Measurements from ENCODE around the gene HOXA7. TPM values are rescaled to one million over a fixed set of nuclear protein-coding genes. Genes with fewer than 3 reads are reported as not detected.

The HOXA7 gene
- total and polyA plus RNA-seq, 10 of the 15 experiments (the other 5 are each of a cell fraction or from before 2014, with no cell fraction given) = not detected

DNA sequence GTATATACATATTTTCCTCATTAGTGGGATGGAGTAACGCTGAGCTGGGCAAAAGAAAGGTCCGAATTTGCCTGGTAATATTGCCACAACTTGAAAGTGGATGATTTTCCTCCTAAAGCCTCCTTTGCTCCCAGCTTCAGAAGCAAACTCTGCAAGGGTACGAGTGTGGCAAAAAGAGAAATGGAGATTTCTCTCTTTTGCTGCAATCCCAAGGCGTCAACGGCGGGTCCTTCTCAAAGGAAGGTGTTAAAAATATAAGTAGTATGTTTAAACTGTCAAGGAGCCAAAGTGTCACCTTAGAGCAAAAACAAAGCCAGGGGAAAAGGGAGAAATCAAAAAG, 41.6 kb downstream of the HOXA7 start:
- in situ Hi-C loops (cut with MboI) (no loop called here), intact Hi-C loops (cut with micrococcal nuclease; ENCODE audit: unreplicated experiment) (no loop called here)
- Histone ChIP-seq H3K36me3 (ENCODE audit: control insufficient read depth in 2 of 2, insufficient read depth in 2 of 2, low read length in 1 of 2) (no peaks in the 10 kb centered on the region), H3K4me1 (ENCODE audit: control insufficient read depth, insufficient read depth, low read length) (no peaks in the 10 kb centered on the region), H3K27ac (ENCODE audit: control insufficient read depth, insufficient read depth) (no peak overlapping the region), H3K9me3 (replicated peaks; ENCODE audit: control insufficient read depth, insufficient read depth, low read length) (no peaks in the 10 kb centered on the region), H3K4me3 (no peak overlapping the region), H2AFZ (ENCODE audit: control insufficient read depth, low read depth, low read length) (no peak overlapping the region), H3K4me2 (ENCODE audit: control insufficient read depth, insufficient read depth) (no peak overlapping the region), H3K9ac (ENCODE audit: control insufficient read depth, insufficient read depth, low read length) (no peak overlapping the region), H3K79me2 (ENCODE audit: control insufficient read depth, insufficient read depth, low read length) (no peaks in the 10 kb centered on the region), H4K20me1 (ENCODE audit: control insufficient read depth, insufficient read depth) (no peaks in the 10 kb centered on the region; the same call in 1 of the 2 replicates), H3K27me3 (replicated peaks in 1 of 2; ENCODE audit: control insufficient read depth in 2 of 2, insufficient read depth in 2 of 2, low read length in 1 of 2) (no peaks in the 10 kb centered on the region)
- ATAC-seq (no peak), FAIRE-seq (no peak), DNase-seq (ENCODE audit: low read depth, low spot score) (no peak)
- 75% methylated on average over 6 of the region's 6 CpGs for WGBS (ENCODE audit: insufficient coverage, insufficient replicate concordance, low lambda C conversion rate, missing lambda C conversion rate)
- ChIA-PET RAD21 (ENCODE audit: unreplicated experiment) (interaction anchor here (1.4 kb wide), 1 partner anchor 260 kb away, joined by 3 read pairs; no protein-coding TSS in a partner anchor), CTCF (no interaction called here), POLR2A (no interaction called here), SMC1A (ENCODE audit: uncharacterized antibody, unreplicated experiment) (no interaction called here)
- BruUV-seq (replicated peaks) = no TSS peak
- no peak for TF ChIP-seq JUNB (IDR thresholded peaks at IDR 0.05)
- TF ChIP-seq HDAC6 (IDR thresholded peaks at IDR 0.05; ENCODE audit: unreplicated experiment) = no peak
- no peak for TF ChIP-seq STAT1 (conservative IDR thresholded peaks at IDR 0.05)
- no peak for TF ChIP-seq NBN (IDR thresholded peaks at IDR 0.05)
- no peak for TF ChIP-seq MEF2B (IDR thresholded peaks at IDR 0.05; ENCODE audit: partially characterized antibody, poor library complexity, severe bottlenecking)

DNA sequence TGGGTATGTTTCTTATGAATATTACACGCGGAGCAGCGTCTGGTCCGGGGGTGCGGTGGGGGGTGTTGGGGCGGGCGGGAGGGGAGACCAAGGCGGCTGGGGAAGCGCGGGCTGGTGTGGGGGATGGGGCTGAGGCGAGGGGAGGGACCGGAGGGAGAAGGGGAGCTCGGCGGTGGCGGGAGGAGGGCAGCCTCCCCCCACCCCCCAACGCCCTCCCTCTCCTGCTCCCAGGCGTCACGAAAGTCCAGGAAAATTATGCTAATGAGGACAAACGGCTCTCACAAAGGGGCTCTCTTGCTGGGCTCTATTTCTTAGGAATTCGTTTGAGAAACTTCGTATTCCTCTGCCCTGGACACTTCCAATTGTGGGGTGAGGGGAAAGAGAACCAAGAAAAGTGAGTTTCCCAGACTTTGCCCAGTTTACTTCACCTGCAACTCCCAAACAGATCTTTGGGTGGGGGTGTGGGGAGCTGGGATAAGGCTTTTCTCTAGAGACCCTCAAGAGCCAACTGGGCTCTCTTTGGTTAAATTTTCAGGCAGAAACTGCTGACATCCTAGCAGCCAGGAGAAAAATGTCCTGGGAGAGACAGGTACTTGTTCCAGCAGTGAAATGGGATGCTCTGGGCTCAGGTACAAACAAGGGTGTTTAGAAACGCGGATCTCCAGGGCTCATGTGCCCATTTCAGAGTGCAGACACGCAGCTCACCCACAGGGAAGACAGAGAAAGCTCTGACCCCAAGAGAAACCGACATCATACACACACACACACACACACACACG, 42.3 kb downstream of the HOXA7 start:
- Histone ChIP-seq H3K4me3 (no peak overlapping the region), H3K36me3 (ENCODE audit: control insufficient read depth in 2 of 2, insufficient read depth in 2 of 2, low read length in 1 of 2) (no peaks in the 10 kb centered on the region), H3K9me3 (replicated peaks; ENCODE audit: control insufficient read depth, insufficient read depth, low read length) (no peaks in the 10 kb centered on the region), H3K27me3 (replicated peaks in 1 of 2; ENCODE audit: control insufficient read depth in 2 of 2, insufficient read depth in 2 of 2, low read length in 1 of 2) (no peaks in the 10 kb centered on the region), H3K79me2 (ENCODE audit: control insufficient read depth, insufficient read depth, low read length) (no peaks in the 10 kb centered on the region), H3K4me2 (ENCODE audit: control insufficient read depth, insufficient read depth) (no peak overlapping the region), H3K9ac (ENCODE audit: control insufficient read depth, insufficient read depth, low read length) (no peak overlapping the region), H4K20me1 (ENCODE audit: control insufficient read depth, insufficient read depth) (no peaks in the 10 kb centered on the region; the same call in 1 of the 2 replicates), H2AFZ (ENCODE audit: control insufficient read depth, low read depth, low read length) (no peak overlapping the region), H3K27ac (ENCODE audit: control insufficient read depth, insufficient read depth) (no peak overlapping the region), H3K4me1 (ENCODE audit: control insufficient read depth, insufficient read depth, low read length) (no peaks in the 10 kb centered on the region)
- POLR2A ChIA-PET = no interaction called here
- no peak for DNase-seq (ENCODE audit: low read depth, low spot score)
- CTCF ChIA-PET = no interaction called here
- RAD21 ChIA-PET (ENCODE audit: unreplicated experiment) = interaction anchor here (1.4 kb wide), 1 partner anchor 260 kb away, joined by 3 read pairs; no protein-coding TSS in a partner anchor
- intact Hi-C loops (cut with micrococcal nuclease; ENCODE audit: unreplicated experiment) = no loop called here
- no peak for FAIRE-seq
- ATAC-seq = no peak
- SMC1A ChIA-PET (ENCODE audit: uncharacterized antibody, unreplicated experiment) = no interaction called here
- BruUV-seq (replicated peaks) = no TSS peak
- WGBS (ENCODE audit: insufficient coverage, insufficient replicate concordance, low lambda C conversion rate, missing lambda C conversion rate) = 27% methylated on average over 10 of the region's 26 CpGs
- in situ Hi-C loops (cut with MboI) = no loop called here
- TF ChIP-seq RAD21 (IDR thresholded peaks at IDR 0.05; ENCODE audit: insufficient read depth, low read depth, low read length) (no peak), NBN (IDR thresholded peaks at IDR 0.05) (no peak), SIN3A (IDR thresholded peaks at IDR 0.05; ENCODE audit: low read depth, low read length) (no peak), SREBF1 (IDR thresholded peaks at IDR 0.05; ENCODE audit: low read length) (no peak), ZNF384 (IDR thresholded peaks at IDR 0.05; ENCODE audit: borderline replicate concordance, low read depth, low read length) (no peak), KAT2A (conservative IDR thresholded peaks at IDR 0.05; ENCODE audit: control insufficient read depth, low read depth, low read length) (no peak), CHD4 (IDR thresholded peaks at IDR 0.05) (no peak), ASH2L (IDR thresholded peaks at IDR 0.05; ENCODE audit: borderline replicate concordance, low read depth) (no peak), RCOR1 (conservative IDR thresholded peaks at IDR 0.05; ENCODE audit: low read depth, low read length) (no peak), SIX5 (IDR thresholded peaks at IDR 0.05; ENCODE audit: low read depth, low read length, severe bottlenecking) (no peak), TCF3 (IDR thresholded peaks at IDR 0.05; ENCODE audit: borderline replicate concordance, insufficient read depth, low read depth, low read length) (no peak)
- TF ChIP-seq, protein P1, sequence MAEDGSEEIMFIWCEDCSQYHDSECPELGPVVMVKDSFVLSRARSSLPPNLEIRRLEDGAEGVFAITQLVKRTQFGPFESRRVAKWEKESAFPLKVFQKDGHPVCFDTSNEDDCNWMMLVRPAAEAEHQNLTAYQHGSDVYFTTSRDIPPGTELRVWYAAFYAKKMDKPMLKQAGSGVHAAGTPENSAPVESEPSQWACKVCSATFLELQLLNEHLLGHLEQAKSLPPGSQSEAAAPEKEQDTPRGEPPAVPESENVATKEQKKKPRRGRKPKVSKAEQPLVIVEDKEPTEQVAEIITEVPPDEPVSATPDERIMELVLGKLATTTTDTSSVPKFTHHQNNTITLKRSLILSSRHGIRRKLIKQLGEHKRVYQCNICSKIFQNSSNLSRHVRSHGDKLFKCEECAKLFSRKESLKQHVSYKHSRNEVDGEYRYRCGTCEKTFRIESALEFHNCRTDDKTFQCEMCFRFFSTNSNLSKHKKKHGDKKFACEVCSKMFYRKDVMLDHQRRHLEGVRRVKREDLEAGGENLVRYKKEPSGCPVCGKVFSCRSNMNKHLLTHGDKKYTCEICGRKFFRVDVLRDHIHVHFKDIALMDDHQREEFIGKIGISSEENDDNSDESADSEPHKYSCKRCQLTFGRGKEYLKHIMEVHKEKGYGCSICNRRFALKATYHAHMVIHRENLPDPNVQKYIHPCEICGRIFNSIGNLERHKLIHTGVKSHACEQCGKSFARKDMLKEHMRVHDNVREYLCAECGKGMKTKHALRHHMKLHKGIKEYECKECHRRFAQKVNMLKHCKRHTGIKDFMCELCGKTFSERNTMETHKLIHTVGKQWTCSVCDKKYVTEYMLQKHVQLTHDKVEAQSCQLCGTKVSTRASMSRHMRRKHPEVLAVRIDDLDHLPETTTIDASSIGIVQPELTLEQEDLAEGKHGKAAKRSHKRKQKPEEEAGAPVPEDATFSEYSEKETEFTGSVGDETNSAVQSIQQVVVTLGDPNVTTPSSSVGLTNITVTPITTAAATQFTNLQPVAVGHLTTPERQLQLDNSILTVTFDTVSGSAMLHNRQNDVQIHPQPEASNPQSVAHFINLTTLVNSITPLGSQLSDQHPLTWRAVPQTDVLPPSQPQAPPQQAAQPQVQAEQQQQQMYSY (CRISPR knock-in tag; IDR thresholded peaks at IDR 0.05) = no peak
